Osteoblast (primary cell): Measurements from ENCODE around the gene TOR4A. TPM values are rescaled to one million over a fixed set of nuclear protein-coding genes. Genes with fewer than 3 reads are reported as not detected.

Experiments used
- DNase-seq: peaks from one replicate; pipeline ENCODE4 v3.0.0; 2011; ENCODE audit warnings: low spot score, mixed read lengths; ENCODE audit not compliant: insufficient read length; ENCODE audit errors: missing footprints
- H2AFZ ChIP-seq: 2 replicates; pipeline ENCODE4 v1.6.0; 2011; ENCODE audit warnings: mild to moderate bottlenecking, low read length
- H3K27ac ChIP-seq: 2 replicates; pipeline ENCODE4 v1.5.1; 2011; ENCODE audit warnings: mild to moderate bottlenecking, low read depth, low read length, moderate library complexity
- H3K27me3 ChIP-seq: 2 replicates; pipeline ENCODE4 v1.6.0; 2012; ENCODE audit warnings: mild to moderate bottlenecking, control low read depth, inconsistent platforms, low read length, moderate library complexity; ENCODE audit not compliant: insufficient read depth
- H3K36me3 ChIP-seq: 2 replicates; pipeline ENCODE4 v1.5.1; 2011; ENCODE audit warnings: mild to moderate bottlenecking, low read length, control low read depth, moderate library complexity; ENCODE audit not compliant: insufficient read depth
- H3K4me1 ChIP-seq: 2 replicates; pipeline ENCODE4 v1.5.1; 2011; ENCODE audit warnings: mild to moderate bottlenecking, low read length, control low read depth, moderate library complexity; ENCODE audit not compliant: insufficient read depth
- H3K4me2 ChIP-seq: 2 replicates; pipeline ENCODE4 v1.6.0; 2011; ENCODE audit warnings: mild to moderate bottlenecking, low read length; ENCODE audit not compliant: insufficient read depth
- H3K4me3 ChIP-seq: fragments of 200-600 bp; sonication (generic); 3 replicates; pipeline ENCODE4 v1.5.1; 2012; ENCODE audit warnings: mild to moderate bottlenecking, low read length, inconsistent platforms; ENCODE audit not compliant: insufficient read depth
- H3K79me2 ChIP-seq: 2 replicates; pipeline ENCODE4 v1.6.0; 2012; ENCODE audit warnings: mild to moderate bottlenecking, low read length, control low read depth, inconsistent platforms; ENCODE audit not compliant: insufficient read depth
- H3K9me3 ChIP-seq: 2 replicates; pipeline ENCODE4 v1.5.1; 2011; ENCODE audit warnings: low read depth, low read length, control low read depth
- H4K20me1 ChIP-seq: 2 replicates; pipeline ENCODE4 v1.6.0; 2012; ENCODE audit warnings: mild to moderate bottlenecking, low read length, control low read depth; ENCODE audit not compliant: insufficient read depth
- CTCF ChIP-seq: IDR thresholded peaks from 2 replicates; pipeline ENCODE4 v1.5.1; 2011; ENCODE audit warnings: mild to moderate bottlenecking, low read depth, low read length, moderate library complexity; ENCODE audit errors: extremely low read depth
- total RNA-seq: library from RNA; depleted of rRNA; stranded (reverse); fragments of >200 nt; gene quantifications from 2 replicates; pipeline ENCODE4 v1.2.3, GENCODE V29; 2012

Gene TOR4A
- total RNA-seq, 1 donor = 2.5 TPM

GRCh38 chr9:137269231-137269772 lies 8.2 kb upstream of the TOR4A start:
- H3K4me3 ChIP-seq = no peak overlapping the region
- peaks cover 11% of the 10 kb centered on the region for H4K20me1 ChIP-seq
- H3K27ac ChIP-seq = peak overlapping the region; percentile 61
- H3K36me3 ChIP-seq = peaks cover 49% of the 10 kb centered on the region
- peaks cover 20% of the 10 kb centered on the region for H3K4me1 ChIP-seq
- H2AFZ ChIP-seq = no peak overlapping the region
- H3K9me3 ChIP-seq = no peaks in the 10 kb centered on the region
- DNase-seq = peak; percentile 97
- no peak for TF ChIP-seq CTCF
- no peak overlapping the region for H3K4me2 ChIP-seq
- H3K79me2 ChIP-seq = peaks cover 17% of the 10 kb centered on the region
- no peaks in the 10 kb centered on the region for H3K27me3 ChIP-seq

GRCh38 chr9:137270929-137271695 lies 6.4 kb upstream of the TOR4A start:
- no peak overlapping the region for H3K27ac ChIP-seq
- no peak for TF ChIP-seq CTCF
- H3K36me3 ChIP-seq = peaks cover 42% of the 10 kb centered on the region
- no peaks in the 10 kb centered on the region for H3K9me3 ChIP-seq
- H2AFZ ChIP-seq = no peak overlapping the region
- peak; percentile 85 for DNase-seq
- peaks cover 11% of the 10 kb centered on the region for H4K20me1 ChIP-seq
- H3K79me2 ChIP-seq = peaks cover 14% of the 10 kb centered on the region
- no peak overlapping the region for H3K4me2 ChIP-seq
- H3K27me3 ChIP-seq = no peaks in the 10 kb centered on the region
- peaks cover 20% of the 10 kb centered on the region for H3K4me1 ChIP-seq
- no peak overlapping the region for H3K4me3 ChIP-seq

DNA sequence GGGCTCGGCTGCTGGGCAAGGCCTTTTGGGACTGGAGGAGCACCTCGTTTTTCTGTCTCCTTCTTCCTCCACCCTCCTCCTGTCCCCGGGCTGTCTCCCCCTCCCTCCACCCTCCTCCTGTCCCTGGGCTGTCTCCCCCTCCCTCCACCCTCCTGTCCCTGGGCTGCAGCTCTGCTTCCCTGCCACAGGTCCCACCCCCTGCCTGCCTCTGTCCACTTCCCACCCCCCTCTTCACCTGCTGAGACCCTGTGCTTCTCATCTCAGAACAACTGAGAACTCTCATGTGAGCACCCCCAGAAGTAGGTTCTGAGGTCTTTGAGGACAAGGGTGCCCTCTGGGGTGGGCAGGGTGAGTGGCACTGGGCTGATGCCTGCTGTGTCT lies 5.8 kb upstream of the TOR4A start:
- H3K27me3 ChIP-seq = no peaks in the 10 kb centered on the region
- no peak overlapping the region for H3K4me2 ChIP-seq
- peak; percentile 68 for DNase-seq
- H4K20me1 ChIP-seq = peaks cover 11% of the 10 kb centered on the region
- H3K4me1 ChIP-seq = peaks cover 25% of the 10 kb centered on the region
- H3K27ac ChIP-seq = no peak overlapping the region
- no peaks in the 10 kb centered on the region for H3K9me3 ChIP-seq
- H3K4me3 ChIP-seq = no peak overlapping the region
- peaks cover 39% of the 10 kb centered on the region for H3K36me3 ChIP-seq
- TF ChIP-seq CTCF = no peak
- no peak overlapping the region for H2AFZ ChIP-seq
- H3K79me2 ChIP-seq = peaks cover 14% of the 10 kb centered on the region
